Duodenal mucosa (tissue), 2 donors: Measurements from ENCODE around the gene SMIM38.
"Not testable (repeated sequence)": the region's sequence is repeated elsewhere in the genome, so short reads cannot be mapped to it uniquely, and the experiment has no call there.

Source experiments
- H3K27ac ChIP-seq: one replicate; pipeline ENCODE4 v1.7.0; 2013; ENCODE audit warnings: low read depth, low read length
- H3K27me3 ChIP-seq, 2 donors: one replicate each; pipeline ENCODE4 v1.7.0; 2013; ENCODE audit warnings: low read length in 2 of 2, control low read depth in 1 of 2; ENCODE audit not compliant: insufficient read depth in 2 of 2, control insufficient read depth in 1 of 2
- H3K36me3 ChIP-seq, 2 donors: one replicate each; pipeline ENCODE4 v1.7.0; 2013; ENCODE audit warnings: low read length in 2 of 2, control low read depth in 1 of 2; ENCODE audit not compliant: insufficient read depth in 2 of 2, control insufficient read depth in 1 of 2
- H3K4me1 ChIP-seq, 2 donors: one replicate each; pipeline ENCODE4 v1.7.0; 2013; ENCODE audit warnings: low read length in 2 of 2, control low read depth in 1 of 2; ENCODE audit not compliant: insufficient read depth in 2 of 2, control insufficient read depth in 1 of 2
- H3K4me3 ChIP-seq, 2 donors: one replicate each; pipeline ENCODE4 v1.7.0; 2013; ENCODE audit warnings: low read length in 2 of 2, low read depth in 1 of 2
- H3K9ac ChIP-seq, 2 donors: one replicate each; pipeline ENCODE4 v1.7.0; 2013; ENCODE audit warnings: low read length in 2 of 2, low read depth in 1 of 2
- H3K9me3 ChIP-seq, 2 donors: one replicate each; pipeline ENCODE4 v1.7.0; 2013; ENCODE audit warnings: low read length in 2 of 2, control low read depth in 1 of 2; ENCODE audit not compliant: control insufficient read depth in 1 of 2

SMIM38 gene

GRCh38 chr11:69149338-69150045 is 6.2 kb upstream of the SMIM38 start:
- H3K36me3 ChIP-seq, H3K27ac ChIP-seq, H3K27me3 ChIP-seq, H3K4me3 ChIP-seq, H3K9me3 ChIP-seq, H3K4me1 ChIP-seq, H3K9ac ChIP-seq: not testable (repeated sequence)

GRCh38 chr11:69150175-69150574 is 5.6 kb upstream of the SMIM38 start:
- Histone ChIP-seq H3K27me3 (no peaks in the 10 kb centered on the region), H3K9ac (no peak overlapping the region), H3K9me3 (peaks cover 3 to 6% of the 10 kb centered on the region in 2 donors), H3K4me1 (no peaks in the 10 kb centered on the region), H3K27ac (no peak overlapping the region), H3K36me3 (no peaks in the 10 kb centered on the region), H3K4me3 (no peak overlapping the region)

- no peaks in the 10 kb centered on the region for H3K27me3 ChIP-seq
- H3K9ac ChIP-seq = no peak overlapping the region
- H3K36me3 ChIP-seq = no peaks in the 10 kb centered on the region
- peaks cover 0 to 6% of the 10 kb centered on the region in 2 donors for H3K9me3 ChIP-seq
- H3K4me3 ChIP-seq = no peak overlapping the region
- peaks cover 0 to 4% of the 10 kb centered on the region in 2 donors for H3K4me1 ChIP-seq
- H3K27ac ChIP-seq = no peak overlapping the region
These were observed 3.9 kb upstream of the SMIM38 start for GRCh38 chr11:69151836-69152235.

GRCh38 chr11:69152733-69153421 is 2.9 kb upstream of the SMIM38 start:
- H3K36me3 ChIP-seq = no peaks in the 10 kb centered on the region
- H3K4me3 ChIP-seq = no peak overlapping the region
- H3K4me1 ChIP-seq = peaks cover 0 to 5% of the 10 kb centered on the region in 2 donors
- no peaks in the 10 kb centered on the region for H3K9me3 ChIP-seq
- H3K27ac ChIP-seq = no peak overlapping the region
- H3K9ac ChIP-seq = no peak overlapping the region
- H3K27me3 ChIP-seq = no peaks in the 10 kb centered on the region

- peaks cover 0 to 5% of the 10 kb centered on the region in 2 donors for H3K4me1 ChIP-seq
- no peak overlapping the region for H3K27ac ChIP-seq
- no peaks in the 10 kb centered on the region for H3K36me3 ChIP-seq
- H3K9ac ChIP-seq = no peak overlapping the region
- H3K27me3 ChIP-seq = no peaks in the 10 kb centered on the region
- H3K4me3 ChIP-seq = no peak overlapping the region
- H3K9me3 ChIP-seq = no peaks in the 10 kb centered on the region
These were observed 2.1 kb upstream of the SMIM38 start for GRCh38 chr11:69153661-69154060.

- H3K9ac ChIP-seq = no peak overlapping the region
- no peak overlapping the region for H3K4me3 ChIP-seq
- H3K27ac ChIP-seq = no peak overlapping the region
- H3K27me3 ChIP-seq = no peaks in the 10 kb centered on the region
- no peaks in the 10 kb centered on the region for H3K36me3 ChIP-seq
- peaks cover 0 to 5% of the 10 kb centered on the region in 2 donors for H3K4me1 ChIP-seq
- H3K9me3 ChIP-seq = no peaks in the 10 kb centered on the region
These were observed 1.4 kb upstream of the SMIM38 start for GRCh38 chr11:69154211-69154913.

GRCh38 chr11:69154938-69155301 is 815 bp upstream of the SMIM38 start:
- Histone ChIP-seq H3K4me3 (no peak overlapping the region), H3K27me3 (no peaks in the 10 kb centered on the region), H3K9ac (no peak overlapping the region), H3K27ac (no peak overlapping the region), H3K4me1 (peaks cover 0 to 5% of the 10 kb centered on the region in 2 donors), H3K9me3 (no peaks in the 10 kb centered on the region), H3K36me3 (no peaks in the 10 kb centered on the region)

GRCh38 chr11:69156235-69156639 is 502 bp downstream of the SMIM38 start:
- Histone ChIP-seq H3K27ac (no peak overlapping the region), H3K9me3 (no peaks in the 10 kb centered on the region), H3K36me3 (no peaks in the 10 kb centered on the region), H3K27me3 (no peaks in the 10 kb centered on the region), H3K9ac (no peak overlapping the region), H3K4me3 (no peak overlapping the region), H3K4me1 (peaks cover 0 to 5% of the 10 kb centered on the region in 2 donors)

GRCh38 chr11:69156673-69157155 is 979 bp downstream of the SMIM38 start:
- Histone ChIP-seq H3K9ac (no peak overlapping the region), H3K4me1 (peaks cover 0 to 5% of the 10 kb centered on the region in 2 donors), H3K27ac (no peak overlapping the region), H3K27me3 (no peaks in the 10 kb centered on the region), H3K36me3 (no peaks in the 10 kb centered on the region), H3K4me3 (no peak overlapping the region), H3K9me3 (no peaks in the 10 kb centered on the region)

GRCh38 chr11:69157156-69157821 is 1.6 kb downstream of the SMIM38 start:
- Histone ChIP-seq H3K4me1 (peaks cover 0 to 5% of the 10 kb centered on the region in 2 donors), H3K4me3 (no peak overlapping the region), H3K27me3 (no peaks in the 10 kb centered on the region), H3K27ac (no peak overlapping the region), H3K9me3 (no peaks in the 10 kb centered on the region), H3K9ac (no peak overlapping the region), H3K36me3 (no peaks in the 10 kb centered on the region)
